ENCODE results near the gene WNT9A. TPM values are rescaled to one million over a fixed set of nuclear protein-coding genes. Genes with fewer than 3 reads are reported as not detected.

The WNT9A gene
- total and polyA plus RNA-seq, 2 of the 4 experiments (the other 2 are of a cell fraction) = 0.18 to 0.36 TPM

GRCh38 chr1:227869279-227869842, 78.4 kb downstream of the WNT9A start:
- DNase-seq (peak; percentile 2), ATAC-seq (ENCODE audit: low read depth) (no peak)
- no peak overlapping the region for H3K9ac ChIP-seq (ENCODE audit: low read depth, low read length)
- no peaks in the 10 kb centered on the region for H3K79me1 ChIP-seq (ENCODE audit: low read depth in 1 of 2, low read length in 2 of 2)
- no peak overlapping the region for H3K4me2 ChIP-seq (ENCODE audit: low read depth, low read length)
- H3K56ac ChIP-seq (ENCODE audit: extremely low read depth, insufficient read depth, low read length) = no peak overlapping the region
- H3K36me3 ChIP-seq (ENCODE audit: control insufficient read depth, insufficient read depth, low read length) = no peaks in the 10 kb centered on the region
- no peak for TF ChIP-seq MAFK (IDR thresholded peaks at IDR 0.05; ENCODE audit: low read depth, low read length)
- TF ChIP-seq ELK1 (IDR thresholded peaks at IDR 0.05; ENCODE audit: borderline replicate concordance, low read depth, low read length) = no peak
- TF ChIP-seq RFX5 (IDR thresholded peaks at IDR 0.05; ENCODE audit: low read depth, low read length) = no peak
- TF ChIP-seq SMC3 (IDR thresholded peaks at IDR 0.05; ENCODE audit: low read depth, low read length) = no peak
- TF ChIP-seq MAZ (IDR thresholded peaks at IDR 0.05; ENCODE audit: borderline replicate concordance, low read depth, low read length) = no peak
- no peak for TF ChIP-seq USF2 (IDR thresholded peaks at IDR 0.05; ENCODE audit: low read depth, low read length)
- no peak for TF ChIP-seq CEBPB (IDR thresholded peaks at IDR 0.05; ENCODE audit: low read depth, low read length)
- TF ChIP-seq CTCF (conservative IDR thresholded peaks at IDR 0.05; ENCODE audit: low read depth, low read length) = no peak
- TF ChIP-seq MXI1 (IDR thresholded peaks at IDR 0.05; ENCODE audit: borderline replicate concordance, low read depth, low read length) = no peak
- TF ChIP-seq BHLHE40 (IDR thresholded peaks at IDR 0.05; ENCODE audit: low read depth, low read length) = no peak
- no peak for TF ChIP-seq CHD1 (IDR thresholded peaks at IDR 0.05; ENCODE audit: low read depth, low read length)
- H3K27ac ChIP-seq (ENCODE audit: insufficient read depth, low read length) = no peak overlapping the region
- no peak overlapping the region for H3K4me3 ChIP-seq (ENCODE audit: insufficient read depth, low read depth, low read length)
- 17% methylated on average over 1 of the region's 5 CpGs; no CpG with 5 or more reads in 1 of the 2 experiments for WGBS, 2 experiments (ENCODE audit: extremely low coverage in 2 of 2, insufficient read length in 1 of 2)
- POLR2A ChIA-PET (ENCODE audit: unreplicated experiment) = no interaction called here
- H2BK5ac ChIP-seq (ENCODE audit: low read depth, low read length, poor library complexity, severe bottlenecking) = no peak overlapping the region
- intact Hi-C loops (cut with micrococcal nuclease) = no loop called here
- H2BK15ac ChIP-seq (ENCODE audit: low read depth, low read length) = no peak overlapping the region
- H4K8ac ChIP-seq (ENCODE audit: low read depth in 2 of 2, low read length in 2 of 2) = no peak overlapping the region
- H3K14ac ChIP-seq (replicated peaks; ENCODE audit: low read depth, low read length) = no peak overlapping the region
- H3K23ac ChIP-seq (ENCODE audit: low read depth, low read length) = no peak overlapping the region
- H3K4me1 ChIP-seq (ENCODE audit: control insufficient read depth, insufficient read depth, low read length) = no peaks in the 10 kb centered on the region
- CTCF ChIA-PET = no interaction called here
- no peak overlapping the region for H4K91ac ChIP-seq (ENCODE audit: insufficient read depth, low read depth, low read length)
- no peaks in the 10 kb centered on the region for H3K27me3 ChIP-seq (ENCODE audit: control insufficient read depth, insufficient read depth, low read length)
- BruUV-seq (replicated peaks) = no TSS peak
- no peak overlapping the region for H3K18ac ChIP-seq (ENCODE audit: low read depth, low read length)
- H4K5ac ChIP-seq (ENCODE audit: low read depth, low read length) = no peak overlapping the region
- H3K4ac ChIP-seq (ENCODE audit: low read depth, low read length) = no peak overlapping the region
- H2BK20ac ChIP-seq (ENCODE audit: low read depth, low read length) = no peak overlapping the region
- in situ Hi-C loops (cut with MboI; ENCODE audit: low sequenced_read_pairs) = no loop called here
- dilution Hi-C loops (cut with HindIII; ENCODE audit: low sequenced_read_pairs, unreplicated experiment) = no loop called here
- no peaks in the 10 kb centered on the region for H3K9me1 ChIP-seq (ENCODE audit: insufficient read depth, low read length)
- peak overlapping the region; percentile 11 for H2AFZ ChIP-seq (replicated peaks; ENCODE audit: low read length, poor library complexity)
- H4K20me1 ChIP-seq (ENCODE audit: insufficient read depth, low read length) = no peaks in the 10 kb centered on the region
- H2AK9ac ChIP-seq (replicated peaks; ENCODE audit: low read depth, low read length, poor library complexity) = no peak overlapping the region
- no peak overlapping the region for H2AK5ac ChIP-seq (ENCODE audit: low read depth, low read length)
- H2BK120ac ChIP-seq (ENCODE audit: low read depth, low read length) = no peak overlapping the region
- H3K9me3 ChIP-seq (ENCODE audit: control insufficient read depth, insufficient read depth, low read length) = 0 out of 2 replicates have a peak, but pooled peaks cover 2% of the 10 kb centered on the region
